Cardiac muscle cell (in vitro differentiated cells and primary cell): ENCODE measurements around the gene NPR2. TPM values are rescaled to one million over a fixed set of nuclear protein-coding genes. Genes with fewer than 3 reads are reported as not detected.

ENCODE experiments used
- DNase-seq, 2 donors: peaks; one replicate each; pipeline versions ENCODE4 v3.0.0 to v3.0.0-alpha.2; 2010 to 2017; ENCODE audit warnings: low read depth in 1 of 2, low spot score in 1 of 2
- H3K27ac ChIP-seq: fragments of 200-600 bp; sonication (generic); 2 replicates; pipeline ENCODE4 v1.5.1; 2016
- H3K27me3 ChIP-seq: fragments of 200-600 bp; sonication (generic); 2 replicates; pipeline ENCODE4 v1.6.0; 2016; ENCODE audit warnings: control low read depth
- H3K36me3 ChIP-seq: fragments of 200-600 bp; sonication (generic); 2 replicates; pipeline ENCODE4 v1.5.1; 2016; ENCODE audit warnings: control low read depth
- H3K4me1 ChIP-seq: fragments of 200-600 bp; sonication (generic); 2 replicates; pipeline ENCODE4 v1.8.1; 2017; ENCODE audit warnings: low read depth, mild to moderate bottlenecking, mixed run types
- H3K4me3 ChIP-seq: fragments of 200-600 bp; sonication (generic); 2 replicates; pipeline ENCODE4 v1.5.1; 2016; ENCODE audit warnings: mild to moderate bottlenecking
- H3K9me3 ChIP-seq: fragments of 200-600 bp; sonication (generic); 2 replicates; pipeline ENCODE4 v1.5.1; 2017; ENCODE audit warnings: low read depth, mild to moderate bottlenecking, control low read depth
- CTCF ChIP-seq: IDR thresholded peaks from 2 replicates; pipeline ENCODE4 v1.5.1; 2012; ENCODE audit warnings: low read depth, mild to moderate bottlenecking, low read length
- polyA plus RNA-seq: library from polyadenylated mRNA; unstranded; fragments of >200 nt; fragmentation: Nextera tagmentation; extraction: Ambion mirVana; gene quantifications from 2 replicates; pipeline ENCODE4 v1.2.1, GENCODE V29; 2016
- total RNA-seq: library from RNA; depleted of rRNA; stranded (reverse); fragments of >200 nt; gene quantifications from 2 replicates; pipeline ENCODE4 v1.2.3, GENCODE V29; 2016

Gene NPR2
- total and polyA plus RNA-seq, 2 experiments from 2014 or later = 12.6 to 13.2 TPM

DNA sequence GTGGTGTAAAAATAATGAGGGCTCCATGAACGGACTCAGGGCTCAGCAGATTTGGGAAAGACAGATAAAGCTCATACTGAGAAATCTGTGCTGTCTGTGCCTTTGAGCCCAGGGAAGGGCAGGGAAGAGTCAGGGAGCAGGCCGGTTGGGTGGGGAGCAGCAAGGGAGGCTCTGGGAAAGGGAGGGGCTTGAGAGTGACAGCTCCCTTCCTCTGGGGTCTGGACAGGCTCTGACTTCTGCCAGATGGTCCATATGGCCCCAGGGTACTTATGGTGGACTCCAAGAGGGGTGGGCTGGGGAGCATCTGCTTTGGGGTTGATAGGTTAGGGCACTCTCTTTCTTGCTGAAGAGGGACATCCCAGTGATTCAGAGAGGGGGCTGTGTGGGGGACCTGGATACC lies 2.1 kb downstream of the NPR2 start:
- no peak for TF ChIP-seq CTCF
- no peak overlapping the region for H3K27ac ChIP-seq
- no peak for DNase-seq
- no peaks in the 10 kb centered on the region for H3K27me3 ChIP-seq
- no peak overlapping the region for H3K4me3 ChIP-seq
- H3K36me3 ChIP-seq = no peaks in the 10 kb centered on the region
- peaks cover 17% of the 10 kb centered on the region for H3K4me1 ChIP-seq
- no peaks in the 10 kb centered on the region for H3K9me3 ChIP-seq

DNA sequence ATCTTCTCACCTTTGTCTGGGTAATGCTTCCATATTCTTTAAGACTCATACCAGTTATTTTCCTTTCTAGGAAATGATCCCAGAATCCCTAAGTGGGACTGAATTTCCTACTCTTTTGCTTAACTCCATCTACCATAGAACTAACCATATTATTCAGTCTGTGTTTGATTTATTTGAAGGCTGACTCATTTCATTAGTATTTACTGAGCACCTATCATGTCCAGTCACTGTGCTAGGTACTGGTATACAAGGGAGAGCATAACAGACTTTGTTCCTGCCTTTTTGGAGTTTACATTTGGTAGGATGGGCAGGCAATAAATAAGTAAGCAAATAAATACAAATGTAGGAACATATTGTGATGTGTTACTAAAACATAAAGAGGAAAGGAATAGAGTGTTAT lies 4.3 kb downstream of the NPR2 start:
- no peak for DNase-seq
- no peaks in the 10 kb centered on the region for H3K9me3 ChIP-seq
- no peak for TF ChIP-seq CTCF
- no peaks in the 10 kb centered on the region for H3K27me3 ChIP-seq
- H3K4me3 ChIP-seq = no peak overlapping the region
- H3K4me1 ChIP-seq = peaks cover 14% of the 10 kb centered on the region
- H3K36me3 ChIP-seq = no peaks in the 10 kb centered on the region
- no peak overlapping the region for H3K27ac ChIP-seq

GRCh38 chr9:35797311-35798109 lies 6.1 kb downstream of the NPR2 start:
- Histone ChIP-seq H3K36me3 (peaks cover 5% of the 10 kb centered on the region), H3K27ac (no peak overlapping the region), H3K4me3 (no peak overlapping the region), H3K9me3 (no peaks in the 10 kb centered on the region), H3K4me1 (peaks cover 8% of the 10 kb centered on the region), H3K27me3 (no peaks in the 10 kb centered on the region)
- DNase-seq = no peak
- TF ChIP-seq CTCF = no peak

- Histone ChIP-seq H3K9me3 (no peaks in the 10 kb centered on the region), H3K4me3 (no peak overlapping the region), H3K36me3 (peaks cover 7% of the 10 kb centered on the region), H3K27ac (no peak overlapping the region), H3K4me1 (no peaks in the 10 kb centered on the region), H3K27me3 (no peaks in the 10 kb centered on the region)
- DNase-seq = no peak
- TF ChIP-seq CTCF = no peak
Measured at GRCh38 chr9:35798658-35799374, 7.4 kb downstream of the NPR2 start.

- Histone ChIP-seq H3K4me1 (no peaks in the 10 kb centered on the region), H3K27me3 (no peaks in the 10 kb centered on the region), H3K9me3 (no peaks in the 10 kb centered on the region), H3K4me3 (no peak overlapping the region), H3K36me3 (peaks cover 7% of the 10 kb centered on the region), H3K27ac (no peak overlapping the region)
- no peak for DNase-seq
- TF ChIP-seq CTCF = no peak
Measured at GRCh38 chr9:35800530-35800929, 9.1 kb downstream of the NPR2 start.
